K562 (cell line): Measurements from ENCODE around the gene RIOK3. TPM values are rescaled to one million over a fixed set of nuclear protein-coding genes. Genes with fewer than 3 reads are reported as not detected.

Experiments
- ATAC-seq: fragments of 200-7000 bp; cut with Tn5 transposase; 3 replicates; pipeline ENCODE4 v1.9.1; 2020; ENCODE audit warnings: moderate library complexity
- BruUV-seq: library from RNA; stranded (reverse); fragments of 400-500 nt; replicated peaks from 2 replicates; lab custom pipeline; 2021; lab: Mats Ljungman, UMichigan
- CTCF ChIA-PET: fragments of 300-600 bp; formaldehyde crosslinking; extraction: SDS; loops from one replicate; lab custom pipeline; 2021; ENCODE audit warnings: low intra/inter-chr PET ratio; lab: Yijun Ruan, JAX
- POLR2A ChIA-PET: fragments of 300-600, 350-650 bp; sonication (Branson Sonifier 250); formaldehyde crosslinking; extraction: SDS; loops from one replicate; lab custom pipeline; 2021; ENCODE audit warnings: antibody characterized with exemption, inconsistent platforms; lab: Yijun Ruan, JAX
- DNase-seq, 4 experiments: peaks; one replicate each; pipeline versions ENCODE4 v3.0.0 to v3.0.0-alpha.2; 2011 to 2018; ENCODE audit warnings: low spot score in 3 of 4, mixed read lengths in 3 of 4; ENCODE audit errors: extremely low read depth in 1 of 4
- FAIRE-seq: peaks from 2 replicates; lab custom pipeline; 2011; peaks lifted over from hg19 to GRCh38; lab: Jason Lieb, UNC
- H2AFZ ChIP-seq: 2 replicates; pipeline ENCODE4 v1.6.0; 2011; ENCODE audit warnings: low read depth, low read length, control low read depth, inconsistent platforms
- H3K27ac ChIP-seq: fragments of 200-600 bp; 3 replicates; pipeline ENCODE4 v1.8.0; 2011; ENCODE audit warnings: low read depth, mild to moderate bottlenecking, control low read depth, inconsistent platforms, low read length, moderate library complexity, mixed read lengths; ENCODE audit errors: extremely low read depth
- H3K27me3 ChIP-seq, 2 experiments: fragments of 300-600 bp in 1 of 2; 2 replicates in 1 of 2; 3 replicates in 1 of 2; pipeline versions ENCODE4 v1.6.0 to v1.8.0; 2011; ENCODE audit warnings: inconsistent platforms in 2 of 2, low read length in 2 of 2, mild to moderate bottlenecking in 1 of 2, mixed read lengths in 1 of 2, moderate library complexity in 1 of 2; ENCODE audit not compliant: control insufficient read depth in 2 of 2, insufficient read depth in 2 of 2
- H3K36me3 ChIP-seq: fragments of 300-600 bp; 3 replicates; pipeline ENCODE4 v1.8.0; 2011; ENCODE audit warnings: mild to moderate bottlenecking, low read length, inconsistent platforms; ENCODE audit not compliant: control insufficient read depth, insufficient read depth
- H3K4me1 ChIP-seq, 2 experiments: fragments of 200-600 bp in 1 of 2; replicated peaks in 1 of 2; 2 replicates in 1 of 2; 3 replicates in 1 of 2; pipeline versions ENCODE4 v1.5.1 to v1.8.0; 2011; ENCODE audit warnings: inconsistent platforms in 2 of 2, low read length in 2 of 2, mild to moderate bottlenecking in 1 of 2, mixed read lengths in 1 of 2, moderate library complexity in 1 of 2; ENCODE audit not compliant: control insufficient read depth in 2 of 2, insufficient read depth in 2 of 2
- H3K4me2 ChIP-seq: 2 replicates; pipeline ENCODE4 v1.6.1; 2011; ENCODE audit warnings: low read length, control low read depth, inconsistent platforms, mixed read lengths; ENCODE audit not compliant: insufficient read depth
- H3K4me3 ChIP-seq: fragments of 200-600 bp; sonication (generic), shearing (Covaris generic); 2 replicates; pipeline ENCODE4 v1.5.1; 2016; ENCODE audit warnings: control low read depth, inconsistent platforms
- H3K79me2 ChIP-seq: fragments of 200-600 bp; 3 replicates; pipeline ENCODE4 v1.8.0; 2011; ENCODE audit warnings: low read length, inconsistent platforms; ENCODE audit not compliant: control insufficient read depth, insufficient read depth
- H3K9ac ChIP-seq, 2 experiments: 2 replicates each; pipeline versions ENCODE4 v1.6.0 to v1.6.1; 2011; ENCODE audit warnings: low read depth in 2 of 2, low read length in 2 of 2, control low read depth in 1 of 2, inconsistent platforms in 1 of 2, mild to moderate bottlenecking in 1 of 2, mixed read lengths in 1 of 2; ENCODE audit not compliant: insufficient read depth in 1 of 2
- H3K9me1 ChIP-seq: one replicate; pipeline ENCODE4 v1.6.0; 2011; ENCODE audit warnings: inconsistent platforms, mild to moderate bottlenecking, low read length, moderate library complexity; ENCODE audit not compliant: control insufficient read depth, insufficient read depth
- H3K9me3 ChIP-seq: replicated peaks from 2 replicates; pipeline ENCODE4 v1.5.1; 2011; ENCODE audit warnings: low read depth, low read length, inconsistent platforms; ENCODE audit not compliant: control insufficient read depth, insufficient read depth
- H4K20me1 ChIP-seq: replicated peaks from 2 replicates; pipeline ENCODE4 v1.6.1; 2011; ENCODE audit warnings: low read length, inconsistent platforms, mixed read lengths; ENCODE audit not compliant: control insufficient read depth, insufficient read depth
- ATF2 ChIP-seq: sonication (generic); formaldehyde crosslinking; IDR thresholded peaks from 2 replicates; pipeline ENCODE4 v1.8.1; 2022; ENCODE audit warnings: missing genetic modification reagents
- BHLHE40 ChIP-seq: IDR thresholded peaks from 2 replicates; pipeline ENCODE4 v1.6.1; 2011; ENCODE audit warnings: low read length, improper control_type of control experiment
- ELF1 ChIP-seq: fragments of 200-800 bp; sonication (Bioruptor generic); IDR thresholded peaks from 2 replicates; pipeline ENCODE4 v1.6.1; 2016; ENCODE audit warnings: missing genetic modification characterization, missing compliant biosample characterization
- ESRRA ChIP-seq: fragments of 450-650 bp; IDR thresholded peaks from 2 replicates; pipeline ENCODE4 v1.6.1; 2014; ENCODE audit warnings: low read depth, mild to moderate bottlenecking, moderate library complexity, borderline replicate concordance
- HDAC1 ChIP-seq, 2 experiments: fragments of 450-650 bp; IDR thresholded peaks; 2 replicates each; pipeline ENCODE4 v1.6.1; 2016 to 2017; ENCODE audit warnings: inconsistent platforms in 1 of 2, mild to moderate bottlenecking in 1 of 2, moderate library complexity in 1 of 2
- HDAC2 ChIP-seq: fragments of 450-650 bp; IDR thresholded peaks from 2 replicates; pipeline ENCODE4 v1.6.1; 2016; ENCODE audit warnings: mild to moderate bottlenecking
- PTBP1 ChIP-seq: fragments of 200-400 bp; formaldehyde crosslinking; IDR thresholded peaks from 2 replicates; pipeline ENCODE4 v1.6.1; 2017; ENCODE audit warnings: low read depth, low read length
- RB1 ChIP-seq: fragments of 450-650 bp; IDR thresholded peaks from 2 replicates; pipeline ENCODE4 v1.6.1; 2017; ENCODE audit warnings: low read depth, mild to moderate bottlenecking
- RNF2 ChIP-seq: sonication (generic); IDR thresholded peaks from 2 replicates; pipeline ENCODE4 v1.6.1; 2016
- RNF219 ChIP-seq: fragments of 250-450 bp; sonication (Bioruptor Pico); IDR thresholded peaks from 2 replicates; pipeline ENCODE4 v1.5.0; 2022; ENCODE audit warnings: mild to moderate bottlenecking
- SAFB2 ChIP-seq: fragments of 200-400 bp; formaldehyde crosslinking; IDR thresholded peaks from 2 replicates; pipeline ENCODE4 v1.6.1; 2018; ENCODE audit warnings: borderline replicate concordance, low read length, low read depth, moderate library complexity; ENCODE audit not compliant: severe bottlenecking
- SMAD1 ChIP-seq: fragments of 150-350 bp; IDR thresholded peaks from 2 replicates; pipeline ENCODE4 v1.6.1; 2014; ENCODE audit warnings: low read length, low read depth; ENCODE audit not compliant: partially characterized antibody
- SRF ChIP-seq, 2 experiments: fragments of 250-450, 450-650 bp in 1 of 2; sonication (Bioruptor Pico) in 1 of 2; sonication (generic) in 1 of 2; formaldehyde crosslinking; IDR thresholded peaks; 2 replicates each; pipeline versions ENCODE4 v1.5.0 to v1.5.1; 2020 to 2022; ENCODE audit warnings: mild to moderate bottlenecking in 1 of 2, missing genetic modification reagents in 1 of 2
- STAG1 ChIP-seq: sonication (generic); formaldehyde crosslinking; IDR thresholded peaks from 2 replicates; pipeline ENCODE4 v1.5.0; 2020; ENCODE audit warnings: missing genetic modification reagents, borderline replicate concordance
- ZNF695 ChIP-seq: fragments of 450-650 bp; formaldehyde crosslinking; IDR thresholded peaks from 2 replicates; pipeline ENCODE4 v1.4.0; 2020; ENCODE audit warnings: mild to moderate bottlenecking, moderate library complexity
- ZNF740 ChIP-seq, 3 experiments: fragments of 200-800 bp in 1 of 3; sonication (Bioruptor generic) in 1 of 3; sonication (generic) in 1 of 3; formaldehyde crosslinking in 1 of 3; IDR thresholded peaks; 2 replicates each; pipeline versions ENCODE4 v1.6.1 to v1.8.0; 2016 to 2022; ENCODE audit warnings: mild to moderate bottlenecking in 2 of 3, missing compliant biosample characterization in 2 of 3, missing genetic modification characterization in 2 of 3, missing genetic modification reagents in 1 of 3
- ZSCAN32 ChIP-seq: fragments of 450-650 bp; formaldehyde crosslinking; IDR thresholded peaks from 2 replicates; pipeline ENCODE4 v1.4.0; 2020; ENCODE audit warnings: mild to moderate bottlenecking, moderate library complexity
- WGBS: fragments of 100-300 bp; shearing (Covaris generic); methylation state at CpG from one replicate; pipeline ENCODE4 v1.1.6; 2016; ENCODE audit warnings: low coverage, mixed read lengths; ENCODE audit not compliant: insufficient coverage; ENCODE audit errors: missing lambda C conversion rate; 5-methylcytosine and 5-hydroxymethylcytosine counted together
- in situ Hi-C: fragments of 300-500 bp; cut with MboI; formaldehyde crosslinking; loops from 4 replicates; pipeline ENCODE4 v1.15.0; 2018; ENCODE audit warnings: inconsistent platforms, mixed read lengths
- intact Hi-C: fragments of 100-400 bp; cut with micrococcal nuclease; formaldehyde crosslinking; loops from 2 replicates; pipeline ENCODE4 v1.14.2; 2022
- polyA plus RNA-seq, 8 experiments: library from polyadenylated mRNA; depleted of rRNA in 4 of 8; stranded (reverse) in 5 of 8; unstranded in 3 of 8; fragments of >200 nt; fragmentation: Nextera tagmentation in 2 of 8; fragmentation: Illumina TruSeq in 1 of 8; extraction: Ambion mirVana in 2 of 8; extraction: Trizol in 1 of 8; gene quantifications; 2 replicates each; pipeline versions ENCODE4 v1.2.1 to v1.2.3, GENCODE V29; 2011 to 2014; ENCODE audit warnings: inconsistent platforms in 1 of 8, missing spikeins in 1 of 8
- total RNA-seq, 7 experiments: library from RNA; depleted of rRNA in 6 of 7; stranded (reverse); fragments of >200 nt in 6 of 7; fragmentation: Illumina TruSeq in 2 of 7; extraction: Trizol in 2 of 7; gene quantifications; 2 replicates each; pipeline versions ENCODE4 v1.2.1 to v1.2.3, GENCODE V29; 2011 to 2021; ENCODE audit warnings: low replicate concordance in 1 of 7

RIOK3 gene
- total and polyA plus RNA-seq, 9 of the 15 experiments (the other 6 are each of a cell fraction or from before 2014, with no cell fraction given) = 21.4 to 89.5 (median 62.9) TPM

- 17% methylated on average over 14 of the region's 14 CpGs for WGBS
- ChIA-PET CTCF (interaction anchor here (0.7 kb wide), 1 partner anchor 95 kb away, joined by 5 read pairs; no protein-coding TSS in a partner anchor), POLR2A (interaction anchor here (0.6 to 2.8 kb wide), 12 partner anchors 9 to 222 kb away, joined by 3 to 20 read pairs (median 6); partner anchors contain the start of genes RIOK3 and RMC1)
- in situ Hi-C loops = no loop called here
- H3K9ac ChIP-seq = peak overlapping the region; percentile 65 to 82
- H3K27ac ChIP-seq = peak overlapping the region; percentile 77
- H3K9me1 ChIP-seq = no peaks in the 10 kb centered on the region
- H3K27me3 ChIP-seq = no peaks in the 10 kb centered on the region
- ATAC-seq (peak; percentile 92), FAIRE-seq (peak; percentile 80), DNase-seq (peak; percentile 36 to 84 (median 55))
- H3K79me2 ChIP-seq = no peaks in the 10 kb centered on the region
- H3K4me3 ChIP-seq = peak overlapping the region; percentile 17
- H3K4me1 ChIP-seq = peaks cover 11 to 12% of the 10 kb centered on the region in 2 experiments
- intact Hi-C loops = no loop called here
- H2AFZ ChIP-seq = peak overlapping the region; percentile 91
- no peaks in the 10 kb centered on the region; the same call in 1 of the 2 replicates for H3K9me3 ChIP-seq
- no peaks in the 10 kb centered on the region for H4K20me1 ChIP-seq
- peak overlapping the region; percentile 66 for H3K4me2 ChIP-seq
- TSS peak; percentile 41 for BruUV-seq
- peaks cover under 1% of the 10 kb centered on the region; the same call in 2 of the 3 replicates for H3K36me3 ChIP-seq
- TF ChIP-seq SAFB2 (no peak), ZNF740 (CRISPR knock-in tag; IDR thresholded peaks at IDR 0.05) (no peak), ZNF740 (tag; IDR thresholded peaks at IDR 0.05) (no peak), SRF (CRISPR knock-in tag; IDR thresholded peaks at IDR 0.05) (peak in 1 of 2 experiments; percentile 20; a peak in 1 of 4 replicates), RB1 (no peak), SMAD1 (no peak), HDAC2 (peak; percentile 21; the same call in 1 of the 2 replicates), RNF219 (no peak), ELF1 (tag) (no peak), ZSCAN32 (CRISPR knock-in tag) (no peak), STAG1 (CRISPR knock-in tag) (no peak), ATF2 (CRISPR knock-in tag) (no peak), HDAC1 (IDR thresholded peaks at IDR 0.05) (peak in 1 of 2 experiments; percentile 34; a peak in 1 of 4 replicates), ZNF695 (CRISPR knock-in tag) (no peak), PTBP1 (no peak), ESRRA (0 out of 2 replicates have a peak, but pooled peaks have one; percentile 26), RNF2 (no peak), BHLHE40 (no peak)
These were observed 34.9 kb downstream of the RIOK3 start for GRCh38 chr18:23487738-23488570.
